ENCODE results near the gene SLC38A10. TPM values are rescaled to one million over a fixed set of nuclear protein-coding genes. Genes with fewer than 3 reads are reported as not detected.

Gene SLC38A10
- total and polyA plus RNA-seq, 2 donors from 2014 or later: 72.7 to 89.7 TPM

DNA sequence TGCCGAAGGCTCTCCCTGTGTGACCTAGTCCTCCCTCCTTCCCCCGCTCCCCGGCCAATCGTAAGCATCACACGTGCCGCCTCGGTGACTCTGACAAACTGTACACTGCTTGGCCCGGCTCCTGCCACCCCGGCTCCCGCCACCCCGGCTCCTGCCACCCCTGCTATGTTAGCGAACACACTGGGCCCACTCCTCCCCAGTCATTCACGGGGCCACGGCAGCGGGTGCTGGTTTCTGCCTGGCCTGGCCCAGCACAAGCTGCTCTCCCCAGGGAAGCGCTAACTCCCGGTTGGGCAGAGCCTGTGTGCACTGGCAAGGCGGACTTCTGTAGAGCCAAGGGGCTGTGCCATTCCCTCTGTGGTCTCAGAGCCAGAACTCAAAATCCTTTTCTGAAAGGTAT is 34.0 kb downstream of the SLC38A10 start:
- H3K27ac ChIP-seq (ENCODE audit: low read depth in 2 of 2, low read length in 2 of 2): no peak overlapping the region
- H3K4me3 ChIP-seq (ENCODE audit: low read length in 3 of 3): no peak overlapping the region
- no peak overlapping the region for H3K9ac ChIP-seq (ENCODE audit: low read length in 3 of 3)
- TF ChIP-seq, protein P1, sequence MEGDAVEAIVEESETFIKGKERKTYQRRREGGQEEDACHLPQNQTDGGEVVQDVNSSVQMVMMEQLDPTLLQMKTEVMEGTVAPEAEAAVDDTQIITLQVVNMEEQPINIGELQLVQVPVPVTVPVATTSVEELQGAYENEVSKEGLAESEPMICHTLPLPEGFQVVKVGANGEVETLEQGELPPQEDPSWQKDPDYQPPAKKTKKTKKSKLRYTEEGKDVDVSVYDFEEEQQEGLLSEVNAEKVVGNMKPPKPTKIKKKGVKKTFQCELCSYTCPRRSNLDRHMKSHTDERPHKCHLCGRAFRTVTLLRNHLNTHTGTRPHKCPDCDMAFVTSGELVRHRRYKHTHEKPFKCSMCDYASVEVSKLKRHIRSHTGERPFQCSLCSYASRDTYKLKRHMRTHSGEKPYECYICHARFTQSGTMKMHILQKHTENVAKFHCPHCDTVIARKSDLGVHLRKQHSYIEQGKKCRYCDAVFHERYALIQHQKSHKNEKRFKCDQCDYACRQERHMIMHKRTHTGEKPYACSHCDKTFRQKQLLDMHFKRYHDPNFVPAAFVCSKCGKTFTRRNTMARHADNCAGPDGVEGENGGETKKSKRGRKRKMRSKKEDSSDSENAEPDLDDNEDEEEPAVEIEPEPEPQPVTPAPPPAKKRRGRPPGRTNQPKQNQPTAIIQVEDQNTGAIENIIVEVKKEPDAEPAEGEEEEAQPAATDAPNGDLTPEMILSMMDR (IDR thresholded peaks at IDR 0.05; ENCODE audit: borderline replicate concordance, extremely low read depth, insufficient read depth): no peak
- no peak for FAIRE-seq
- no peaks in the 10 kb centered on the region for H3K9me3 ChIP-seq (ENCODE audit: control insufficient read depth in 2 of 3, insufficient read depth in 1 of 3, low read length in 3 of 3)
- H3K36me3 ChIP-seq (ENCODE audit: control insufficient read depth in 2 of 3, insufficient read depth in 3 of 3, low read length in 3 of 3): peaks cover 0 to 41% (median 15%) of the 10 kb centered on the region in 3 donors
- peaks cover 0 to 6% (median under 1%) of the 10 kb centered on the region in 3 donors for H3K4me1 ChIP-seq (ENCODE audit: control insufficient read depth in 2 of 3, insufficient read depth in 2 of 3, low read depth in 1 of 3, low read length in 3 of 3)
- H3K27me3 ChIP-seq (ENCODE audit: control insufficient read depth, insufficient read depth, low read length): no peaks in the 10 kb centered on the region
- DNase-seq: no peak
- intact Hi-C loops (cut with DNase I): no loop called here

DNA sequence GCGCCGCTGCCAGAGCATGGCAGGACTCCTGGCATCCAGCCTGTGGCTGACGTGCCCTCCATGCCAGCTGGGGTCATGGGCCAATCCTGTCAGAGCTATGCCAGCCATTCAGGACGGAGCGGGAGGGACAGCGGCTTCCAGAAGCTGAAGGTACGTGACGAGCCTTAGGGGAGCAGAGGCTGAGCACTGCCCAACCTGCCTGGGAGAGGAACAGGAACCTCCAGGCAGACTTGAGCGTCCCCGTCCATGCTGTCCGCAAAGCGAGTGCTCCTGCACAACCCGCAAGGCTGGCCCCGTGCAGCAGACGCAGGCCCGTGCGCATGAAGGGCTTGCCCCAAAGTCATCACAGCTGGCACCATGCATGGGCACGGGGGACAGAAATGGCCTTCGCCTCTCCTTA is 34.5 kb downstream of the SLC38A10 start:
- Histone ChIP-seq H3K4me3 (ENCODE audit: low read length in 3 of 3) (no peak overlapping the region), H3K9ac (ENCODE audit: low read length in 3 of 3) (no peak overlapping the region), H3K36me3 (ENCODE audit: control insufficient read depth in 2 of 3, insufficient read depth in 3 of 3, low read length in 3 of 3) (peaks cover 0 to 37% (median 10%) of the 10 kb centered on the region in 3 donors), H3K27me3 (ENCODE audit: control insufficient read depth, insufficient read depth, low read length) (no peaks in the 10 kb centered on the region), H3K27ac (ENCODE audit: low read depth in 2 of 2, low read length in 2 of 2) (no peak overlapping the region), H3K4me1 (ENCODE audit: control insufficient read depth in 2 of 3, insufficient read depth in 2 of 3, low read depth in 1 of 3, low read length in 3 of 3) (peaks cover 0 to 9% (median 2%) of the 10 kb centered on the region in 3 donors), H3K9me3 (ENCODE audit: control insufficient read depth in 2 of 3, insufficient read depth in 1 of 3, low read length in 3 of 3) (no peaks in the 10 kb centered on the region)
- intact Hi-C loops (cut with DNase I): no loop called here
- FAIRE-seq: no peak
- TF ChIP-seq, protein P1 (IDR thresholded peaks at IDR 0.05; ENCODE audit: borderline replicate concordance, extremely low read depth, insufficient read depth): no peak
- DNase-seq: no peak

DNA sequence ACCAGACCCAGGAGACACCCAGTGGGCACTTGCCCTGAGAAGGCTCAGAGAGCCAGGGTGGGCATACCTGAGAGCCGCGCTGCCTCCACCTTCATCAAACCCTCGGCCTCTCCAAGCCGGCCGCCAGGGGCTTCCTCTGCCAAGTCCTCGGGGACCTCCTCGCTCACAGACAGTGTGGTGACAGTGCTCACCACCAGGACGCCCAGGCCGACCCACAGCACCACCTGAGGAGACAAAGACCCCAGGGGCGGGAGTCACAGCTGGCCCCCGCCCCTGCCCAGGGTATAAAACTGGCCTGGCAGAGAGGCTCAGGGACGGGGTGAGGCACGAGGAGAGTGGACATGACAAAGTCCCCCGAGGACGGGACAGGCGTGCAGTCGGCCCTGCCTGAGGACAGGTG is 34.9 kb downstream of the SLC38A10 start:
- peaks cover 0 to 37% (median 10%) of the 10 kb centered on the region in 3 donors for H3K36me3 ChIP-seq (ENCODE audit: control insufficient read depth in 2 of 3, insufficient read depth in 3 of 3, low read length in 3 of 3)
- no peak overlapping the region for H3K4me3 ChIP-seq (ENCODE audit: low read length in 3 of 3)
- peaks cover 0 to 9% (median 6%) of the 10 kb centered on the region in 3 donors for H3K4me1 ChIP-seq (ENCODE audit: control insufficient read depth in 2 of 3, insufficient read depth in 2 of 3, low read depth in 1 of 3, low read length in 3 of 3)
- intact Hi-C loops (cut with DNase I): no loop called here
- TF ChIP-seq, protein P1 (IDR thresholded peaks at IDR 0.05; ENCODE audit: borderline replicate concordance, extremely low read depth, insufficient read depth): no peak
- FAIRE-seq: no peak
- H3K27ac ChIP-seq (ENCODE audit: low read depth in 2 of 2, low read length in 2 of 2): no peak overlapping the region
- H3K27me3 ChIP-seq (ENCODE audit: control insufficient read depth, insufficient read depth, low read length): no peaks in the 10 kb centered on the region
- no peaks in the 10 kb centered on the region for H3K9me3 ChIP-seq (ENCODE audit: control insufficient read depth in 2 of 3, insufficient read depth in 1 of 3, low read length in 3 of 3)
- DNase-seq: no peak
- no peak overlapping the region for H3K9ac ChIP-seq (ENCODE audit: low read length in 3 of 3)

Measured in kidney (tissue), 14 donors.